PC-9 (cell line): ENCODE results near the gene RASSF3. TPM values are rescaled to one million over a fixed set of nuclear protein-coding genes. Genes with fewer than 3 reads are reported as not detected.

Experiments
- BruUV-seq: library from RNA; stranded (reverse); fragments of 400-500 nt; replicated peaks from 2 replicates; lab custom pipeline; 2021; lab: Mats Ljungman, UMichigan
- CTCF ChIA-PET: fragments of 300-600 bp; sonication (Branson Sonifier 250); formaldehyde crosslinking; loops from one replicate; lab custom pipeline; 2022; ENCODE audit warnings: antibody characterized with exemption; lab: Charles Lee
- POLR2A ChIA-PET: fragments of 300-600 bp; sonication (Branson Sonifier 250); formaldehyde crosslinking; loops from one replicate; lab custom pipeline; 2022; ENCODE audit warnings: antibody characterized with exemption; ENCODE audit not compliant: unreplicated experiment; lab: Charles Lee
- DNase-seq, 2 experiments: peaks; one replicate each; pipeline versions ENCODE4 v3.0.0 to v3.0.0-alpha.2; 2015 to 2022; ENCODE audit warnings: mixed read lengths in 1 of 2
- H2AFZ ChIP-seq: fragments of 200-600 bp; sonication (generic); 2 replicates; pipeline ENCODE4 v1.8.1; 2017; ENCODE audit warnings: antibody characterized with exemption
- H3F3A ChIP-seq: fragments of 200-600 bp; sonication (generic); 2 replicates; pipeline ENCODE4 v1.8.1; 2017; ENCODE audit warnings: antibody characterized with exemption, mild to moderate bottlenecking, low read depth; ENCODE audit not compliant: insufficient read depth
- H3K27ac ChIP-seq: fragments of 200-600 bp; sonication (generic); 2 replicates; pipeline ENCODE4 v1.6.1; 2016; ENCODE audit warnings: mixed run types
- H3K27me3 ChIP-seq: fragments of 200-600 bp; sonication (generic); 2 replicates; pipeline ENCODE4 v1.6.1; 2016; ENCODE audit warnings: low read depth, mixed run types; ENCODE audit not compliant: insufficient read depth
- H3K36me3 ChIP-seq: fragments of 200-600 bp; sonication (generic); 2 replicates; pipeline ENCODE4 v1.6.1; 2016; ENCODE audit warnings: low read depth, mixed run types
- H3K4me1 ChIP-seq: fragments of 200-600 bp; sonication (generic); replicated peaks from 2 replicates; pipeline ENCODE4 v1.6.1; 2016; ENCODE audit warnings: mixed run types; ENCODE audit not compliant: insufficient read depth
- H3K4me2 ChIP-seq: fragments of 200-600 bp; sonication (generic); 2 replicates; pipeline ENCODE4 v1.6.1; 2017; ENCODE audit warnings: mixed run types
- H3K4me3 ChIP-seq: fragments of 200-600 bp; sonication (generic); 2 replicates; pipeline ENCODE4 v1.6.1; 2016; ENCODE audit warnings: mixed run types
- H3K79me2 ChIP-seq: fragments of 200-600 bp; sonication (generic); 2 replicates; pipeline ENCODE4 v1.6.1; 2017; ENCODE audit warnings: low read depth, mixed run types
- H3K9me2 ChIP-seq: fragments of 200-600 bp; sonication (generic); 2 replicates; pipeline ENCODE4 v1.8.1; 2017; ENCODE audit warnings: mild to moderate bottlenecking; ENCODE audit not compliant: insufficient read depth
- H3K9me3 ChIP-seq: fragments of 200-600 bp; sonication (generic); 2 replicates; pipeline ENCODE4 v1.8.1; 2016; ENCODE audit warnings: low read depth; ENCODE audit not compliant: insufficient read depth
- H4K20me1 ChIP-seq: fragments of 200-600 bp; sonication (generic); 2 replicates; pipeline ENCODE4 v1.8.1; 2017; ENCODE audit not compliant: insufficient read depth
- CTCF ChIP-seq: fragments of 200-600 bp; sonication (generic); conservative IDR thresholded peaks from 2 replicates; pipeline ENCODE4 v1.6.1; 2017; ENCODE audit warnings: mixed run types, antibody characterized with exemption, mild to moderate bottlenecking, moderate library complexity
- EZH2 ChIP-seq: fragments of 200-600 bp; sonication (generic); IDR thresholded peaks from 2 replicates; pipeline ENCODE4 v1.8.0; 2017; ENCODE audit warnings: antibody characterized with exemption, low read depth
- intact Hi-C: fragments of 100-400 bp; cut with micrococcal nuclease; formaldehyde crosslinking; loops from one replicate; pipeline ENCODE4 v1.10.0; 2022; ENCODE audit not compliant: unreplicated experiment
- total RNA-seq: library from RNA; stranded (reverse); gene quantifications from 2 replicates; pipeline ENCODE4 v1.2.3, GENCODE V29; 2021

The RASSF3 gene
- total RNA-seq, 1 experiment from 2014 or later, result 38.9 TPM

- Histone ChIP-seq H2AFZ (no peak overlapping the region), H3K27me3 (no peaks in the 10 kb centered on the region), H4K20me1 (no peaks in the 10 kb centered on the region), H3F3A (peaks cover 33% of the 10 kb centered on the region), H3K9me3 (no peaks in the 10 kb centered on the region), H3K4me3 (no peak overlapping the region), H3K36me3 (peaks cover 5% of the 10 kb centered on the region; the same call in 1 of the 2 replicates), H3K4me2 (no peak overlapping the region), H3K4me1 (peaks cover 59% of the 10 kb centered on the region), H3K79me2 (peaks cover 94% of the 10 kb centered on the region), H3K9me2 (no peaks in the 10 kb centered on the region), H3K27ac (peak overlapping the region; percentile 35; the same call in 1 of the 2 replicates)
- ChIA-PET CTCF (no interaction called here), POLR2A (no interaction called here)
- no TSS peak for BruUV-seq
- intact Hi-C loops, result no loop called here
- TF ChIP-seq CTCF (no peak), EZH2 (no peak)
- DNase-seq, result no peak
Observed at GRCh38 chr12:64636856-64637255, 26.6 kb downstream of the RASSF3 start.

- Histone ChIP-seq H3F3A (peaks cover 25% of the 10 kb centered on the region), H3K9me2 (no peaks in the 10 kb centered on the region), H2AFZ (no peak overlapping the region), H4K20me1 (no peaks in the 10 kb centered on the region), H3K4me2 (peak overlapping the region; percentile 71), H3K79me2 (peaks cover 94% of the 10 kb centered on the region), H3K4me3 (peak overlapping the region; percentile 10; the same call in 1 of the 2 replicates), H3K27ac (peak overlapping the region; percentile 92), H3K4me1 (peaks cover 50% of the 10 kb centered on the region), H3K9me3 (no peaks in the 10 kb centered on the region), H3K27me3 (no peaks in the 10 kb centered on the region), H3K36me3 (no peaks in the 10 kb centered on the region)
- TF ChIP-seq EZH2, result no peak
- intact Hi-C loops, result loop anchor here (1.0 to 2.0 kb wide), 2 partner anchors 14 to 29 kb away; partner anchors contain the start of gene RASSF3
- CTCF ChIA-PET, result no interaction called here
- peak; percentile 23 to 91 for DNase-seq
- no TSS peak for BruUV-seq
- POLR2A ChIA-PET, result interaction anchor here (0.6 kb wide), 1 partner anchor 14 kb away, joined by 4 read pairs; no protein-coding TSS in a partner anchor
Observed at GRCh38 chr12:64639466-64639865, 29.2 kb downstream of the RASSF3 start.

GRCh38 chr12:64646318-64646717 lies 36.0 kb downstream of the RASSF3 start:
- BruUV-seq, result no TSS peak
- no peak for DNase-seq
- Histone ChIP-seq H3F3A (peaks cover 4% of the 10 kb centered on the region; the same call in 1 of the 2 replicates), H3K27me3 (no peaks in the 10 kb centered on the region), H3K9me3 (no peaks in the 10 kb centered on the region), H3K27ac (no peak overlapping the region), H3K36me3 (no peaks in the 10 kb centered on the region), H2AFZ (no peak overlapping the region), H4K20me1 (no peaks in the 10 kb centered on the region), H3K79me2 (peaks cover 77% of the 10 kb centered on the region), H3K4me3 (no peak overlapping the region), H3K9me2 (no peaks in the 10 kb centered on the region), H3K4me2 (no peak overlapping the region), H3K4me1 (peaks cover 10% of the 10 kb centered on the region; the same call in 1 of the 2 replicates)
- no peak for TF ChIP-seq CTCF
- no peak for TF ChIP-seq EZH2
- intact Hi-C loops, result no loop called here
- CTCF ChIA-PET, result no interaction called here
- POLR2A ChIA-PET, result no interaction called here

- Histone ChIP-seq H3K79me2 (peaks cover 78% of the 10 kb centered on the region), H3K4me2 (no peak overlapping the region), H3K9me3 (no peaks in the 10 kb centered on the region), H2AFZ (no peak overlapping the region), H3K4me3 (no peak overlapping the region), H3F3A (no peaks in the 10 kb centered on the region), H3K27ac (no peak overlapping the region), H4K20me1 (no peaks in the 10 kb centered on the region), H3K36me3 (no peaks in the 10 kb centered on the region), H3K9me2 (no peaks in the 10 kb centered on the region), H3K27me3 (no peaks in the 10 kb centered on the region), H3K4me1 (peaks cover 19% of the 10 kb centered on the region)
- ChIA-PET POLR2A (no interaction called here), CTCF (no interaction called here)
- no peak for DNase-seq
- BruUV-seq, result no TSS peak
- no peak for TF ChIP-seq EZH2
- TF ChIP-seq CTCF, result no peak
- intact Hi-C loops, result no loop called here
Observed at GRCh38 chr12:64649487-64649886, 39.2 kb downstream of the RASSF3 start.
